GM12872 (cell line): ENCODE data around the gene SLC39A3.

Experiments used
- TF ChIP-seq, protein P1 (sequence below): IDR thresholded peaks from 3 replicates; pipeline ENCODE4 v1.5.1; 2011; ENCODE audit warnings: low read depth, mild to moderate bottlenecking, low read length, moderate library complexity; ENCODE audit not compliant: insufficient read depth

Gene SLC39A3

DNA sequence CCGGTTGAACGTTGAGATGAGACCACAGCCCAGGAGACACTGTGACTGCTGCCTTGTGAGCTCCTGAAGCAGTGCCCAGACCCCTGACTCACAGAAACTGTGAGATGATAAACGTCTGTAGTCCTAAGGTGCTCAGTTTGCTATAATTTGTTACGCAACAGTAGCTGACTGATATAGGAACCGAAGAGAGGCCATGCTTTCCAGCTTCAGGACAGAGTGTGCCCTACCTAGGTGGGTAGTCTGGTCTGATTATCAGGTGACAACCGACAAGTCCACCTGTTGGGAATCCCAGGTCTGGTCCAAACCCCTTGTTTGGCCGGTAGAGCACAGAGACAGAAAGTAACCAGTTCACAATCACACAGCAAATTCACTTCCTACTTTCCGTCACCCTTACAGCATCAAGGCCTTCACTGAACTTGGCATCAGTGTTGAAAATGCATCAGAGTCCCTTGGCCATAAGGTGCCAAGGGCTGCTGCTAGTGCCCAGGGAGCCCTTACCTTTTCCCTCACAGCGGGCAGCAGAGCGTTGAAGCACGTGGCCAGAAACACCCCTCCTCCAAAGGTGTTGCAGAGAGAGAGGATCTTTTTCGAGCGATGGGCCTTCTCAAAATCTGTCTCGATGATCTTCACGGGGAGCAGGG, 3.1 kb downstream of the SLC39A3 start:
- TF ChIP-seq, protein P1, sequence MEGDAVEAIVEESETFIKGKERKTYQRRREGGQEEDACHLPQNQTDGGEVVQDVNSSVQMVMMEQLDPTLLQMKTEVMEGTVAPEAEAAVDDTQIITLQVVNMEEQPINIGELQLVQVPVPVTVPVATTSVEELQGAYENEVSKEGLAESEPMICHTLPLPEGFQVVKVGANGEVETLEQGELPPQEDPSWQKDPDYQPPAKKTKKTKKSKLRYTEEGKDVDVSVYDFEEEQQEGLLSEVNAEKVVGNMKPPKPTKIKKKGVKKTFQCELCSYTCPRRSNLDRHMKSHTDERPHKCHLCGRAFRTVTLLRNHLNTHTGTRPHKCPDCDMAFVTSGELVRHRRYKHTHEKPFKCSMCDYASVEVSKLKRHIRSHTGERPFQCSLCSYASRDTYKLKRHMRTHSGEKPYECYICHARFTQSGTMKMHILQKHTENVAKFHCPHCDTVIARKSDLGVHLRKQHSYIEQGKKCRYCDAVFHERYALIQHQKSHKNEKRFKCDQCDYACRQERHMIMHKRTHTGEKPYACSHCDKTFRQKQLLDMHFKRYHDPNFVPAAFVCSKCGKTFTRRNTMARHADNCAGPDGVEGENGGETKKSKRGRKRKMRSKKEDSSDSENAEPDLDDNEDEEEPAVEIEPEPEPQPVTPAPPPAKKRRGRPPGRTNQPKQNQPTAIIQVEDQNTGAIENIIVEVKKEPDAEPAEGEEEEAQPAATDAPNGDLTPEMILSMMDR: no peak

DNA sequence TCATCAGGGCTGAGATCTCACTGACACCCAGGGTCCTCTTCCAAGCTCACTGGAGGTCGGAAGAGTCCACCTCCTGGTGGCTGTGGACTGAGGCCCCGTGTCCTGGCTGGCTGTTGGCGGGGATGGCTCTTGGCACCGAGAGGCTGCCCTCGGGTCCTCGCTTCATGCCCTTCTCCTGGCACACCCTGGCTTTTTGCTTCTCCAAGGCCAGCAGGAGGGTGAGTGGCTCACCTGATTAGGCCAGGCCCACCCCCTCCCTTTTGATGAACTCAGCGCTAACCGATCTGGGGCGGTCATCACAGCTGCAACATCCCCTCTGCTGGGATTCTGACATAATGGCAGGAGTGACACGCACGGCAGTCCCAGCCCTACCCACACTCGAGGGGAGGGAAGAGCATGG, 4.4 kb downstream of the SLC39A3 start:
- TF ChIP-seq, protein P1: no peak

DNA sequence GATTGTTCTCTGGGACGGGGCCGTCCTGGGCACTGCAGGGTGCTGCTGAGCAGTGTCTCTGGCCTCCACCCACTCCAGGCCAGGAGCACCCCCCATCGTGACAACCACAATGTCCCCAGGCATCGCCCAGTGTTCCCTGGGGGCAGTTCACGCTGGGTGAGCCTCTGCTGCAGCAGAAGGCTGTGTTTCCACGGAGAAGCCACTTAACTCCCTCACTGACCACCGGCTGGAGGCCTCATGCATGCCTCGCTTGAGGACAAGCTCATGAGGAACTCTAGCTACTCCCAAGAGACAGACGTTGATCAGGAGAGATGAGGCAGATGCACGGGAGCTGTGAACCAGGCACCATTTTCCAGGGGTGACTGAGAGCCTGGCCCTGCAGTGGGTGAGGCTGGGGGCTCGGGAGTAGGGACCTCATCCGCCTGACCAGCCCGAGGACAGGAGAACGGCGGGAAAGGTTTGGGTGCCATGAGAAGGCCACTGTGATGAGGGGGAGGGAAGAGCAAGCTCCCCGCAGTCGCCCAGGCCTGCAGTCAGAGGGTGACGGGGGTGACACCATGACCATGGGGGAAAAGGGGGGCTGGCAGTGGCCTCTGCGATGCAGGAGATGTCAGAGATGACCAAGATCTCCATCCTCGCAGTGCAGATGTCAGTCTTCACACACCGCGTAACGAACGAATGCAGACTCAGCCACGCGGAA, 5.1 kb downstream of the SLC39A3 start:
- TF ChIP-seq, protein P1: no peak

DNA sequence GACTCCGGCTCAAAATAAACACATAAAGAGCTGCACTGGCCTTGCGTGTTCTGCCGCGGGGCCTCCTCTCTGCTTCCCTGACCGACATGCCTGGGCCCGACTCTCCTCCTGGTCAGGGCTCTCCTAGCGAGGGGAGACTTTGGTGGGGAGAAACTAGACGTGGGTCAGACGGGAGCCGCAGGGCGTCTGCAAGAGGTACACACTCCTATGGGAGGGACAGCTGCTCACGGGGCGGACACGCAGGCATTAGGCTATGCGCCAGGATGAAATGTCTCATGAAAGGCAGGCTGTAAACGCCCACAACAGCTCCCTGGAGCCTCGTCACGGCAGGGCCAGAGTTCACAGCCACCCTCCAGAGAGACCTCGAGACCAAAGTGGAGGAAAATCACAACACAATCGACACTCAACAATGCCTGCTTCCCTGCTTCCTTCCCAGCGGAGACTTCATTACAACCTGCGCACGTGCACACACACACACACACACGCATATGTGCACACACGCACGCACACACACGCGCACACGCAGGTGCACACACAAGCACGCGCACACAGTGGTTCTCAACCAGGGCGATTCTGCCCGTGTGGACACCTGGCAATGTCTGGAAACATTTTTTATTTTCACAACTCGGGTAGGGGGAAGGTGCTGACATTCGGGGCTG, 5.8 kb downstream of the SLC39A3 start:
- TF ChIP-seq, protein P1: no peak

- TF ChIP-seq, protein P1: no peak
These were observed 6.9 kb downstream of the SLC39A3 start for GRCh38 chr19:2732883-2733282.

DNA sequence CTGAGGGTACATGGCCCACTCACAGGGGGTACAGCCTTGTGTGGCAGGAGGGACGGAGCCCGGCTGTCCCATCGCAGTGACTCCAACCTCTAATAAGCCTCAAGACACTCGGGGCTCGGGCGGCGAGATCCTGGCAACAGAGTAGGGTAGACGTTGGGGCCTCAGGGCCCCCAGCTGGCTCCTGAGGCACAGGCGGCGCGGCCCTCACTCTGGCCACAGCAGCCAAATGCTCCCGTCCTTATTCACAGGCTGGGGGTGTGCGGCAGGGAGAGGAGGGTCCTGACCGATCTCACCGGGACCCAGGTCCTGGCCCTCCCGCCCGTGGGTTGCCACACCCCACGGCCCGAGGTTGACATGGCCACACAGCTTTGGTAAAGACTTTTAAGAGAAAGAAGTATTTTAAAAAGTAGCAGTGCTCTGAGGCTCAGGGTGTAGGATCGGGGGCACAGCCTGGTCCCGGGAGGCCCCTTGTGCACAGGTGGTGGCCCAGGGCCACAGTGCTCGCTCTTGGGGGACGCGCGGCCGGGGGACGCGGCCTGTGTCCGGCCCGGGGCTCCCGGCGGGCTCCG, 7.6 kb downstream of the SLC39A3 start:
- TF ChIP-seq, protein P1: no peak
